SK-N-MC (cell line): ENCODE measurements around the gene TRABD.

Experiments used
- EZH2 ChIP-seq: fragments of 200-600 bp; sonication (generic); IDR thresholded peaks from one replicate; pipeline ENCODE4 v1.6.1; 2017; ENCODE audit warnings: antibody characterized with exemption
- FOXP2 ChIP-seq: optimal IDR thresholded peaks from 2 replicates; pipeline ENCODE3; 2011; ENCODE audit warnings: mild to moderate bottlenecking, moderate library complexity; ENCODE audit not compliant: insufficient read depth; ENCODE audit errors: extremely low read length, control extremely low read depth
- POLR2AphosphoS5 ChIP-seq: IDR thresholded peaks from 2 replicates; pipeline ENCODE4 v1.6.1; 2012; ENCODE audit warnings: mild to moderate bottlenecking, low read depth, low read length, borderline replicate concordance

DNA sequence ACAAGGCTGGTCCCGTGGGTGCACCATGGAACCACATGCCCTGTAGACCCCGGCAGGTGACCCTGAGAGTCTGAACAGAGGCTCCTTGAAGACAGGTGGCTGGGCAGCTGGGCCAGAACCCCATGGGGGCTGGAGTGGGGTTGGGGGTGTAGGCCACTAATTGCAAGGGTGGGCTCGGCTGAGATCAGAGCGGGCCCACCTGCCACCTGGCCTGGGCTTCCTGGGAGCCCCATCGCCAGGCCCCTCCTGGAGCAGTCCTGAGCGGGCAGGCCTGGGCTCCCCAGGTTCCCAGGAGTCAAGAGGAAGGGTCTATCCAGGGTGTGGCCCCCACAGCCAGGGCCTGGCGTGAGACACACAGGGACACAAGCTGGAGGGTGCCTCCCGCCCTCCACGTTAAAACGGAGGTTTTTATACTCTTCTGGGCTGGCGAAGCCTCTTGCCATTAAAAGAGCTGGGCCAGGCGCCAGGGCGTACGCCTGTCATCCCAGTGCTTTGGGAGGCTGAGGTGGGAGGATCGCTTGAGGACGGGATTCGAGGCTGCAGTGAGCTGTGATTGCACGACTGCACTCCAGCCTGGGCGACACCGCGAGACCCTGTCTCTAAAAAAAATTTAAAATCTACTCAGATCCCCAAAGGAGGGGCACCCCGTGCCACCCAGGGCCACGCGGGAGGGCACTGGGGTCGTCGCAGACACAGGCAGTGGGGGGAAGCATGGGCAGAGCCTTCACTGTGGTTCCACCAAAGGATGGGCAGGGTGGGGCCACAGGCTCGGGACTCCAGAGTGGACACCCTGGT lies 4.8 kb upstream of the TRABD start:
- TF ChIP-seq EZH2 = no peak
- TF ChIP-seq POLR2AphosphoS5 = no peak
- no peak for TF ChIP-seq FOXP2
